Activated naive CD8-positive, alpha-beta T cell treated with anti-CD3 and anti-CD28 coated beads, Interleukin-2, amount 50 U/mL, for 24 hours (primary cell): ENCODE results near the gene GOLGA6C.
"Not testable (repeated sequence)": the region's sequence is repeated elsewhere in the genome, so short reads cannot be mapped to it uniquely, and the experiment has no call there.

Experiments used
- ATAC-seq: fragments of 150-1000 bp; cut with Tn5 transposase; one replicate; pipeline ENCODE4 v1.10.0; 2021
- DNase-seq: peaks from one replicate; pipeline ENCODE4 v3.0.0; 2021
- H3K27ac Mint-ChIP-seq: one replicate; pipeline ENCODE4 v1.8.0; 2021; ENCODE audit warnings: mild to moderate bottlenecking, mixed read lengths
- H3K27me3 Mint-ChIP-seq: one replicate; pipeline ENCODE4 v1.8.0; 2021; ENCODE audit warnings: mixed read lengths
- H3K36me3 Mint-ChIP-seq: one replicate; pipeline ENCODE4 v1.8.0; 2021; ENCODE audit warnings: low read depth, mixed read lengths
- H3K4me1 Mint-ChIP-seq: one replicate; pipeline ENCODE4 v1.8.0; 2021; ENCODE audit warnings: mixed read lengths
- H3K4me3 Mint-ChIP-seq: one replicate; pipeline ENCODE4 v1.8.0; 2021; ENCODE audit warnings: mild to moderate bottlenecking, moderate library complexity, mixed read lengths
- H3K9me3 Mint-ChIP-seq: one replicate; pipeline ENCODE4 v1.8.0; 2021; ENCODE audit warnings: mixed read lengths

Gene GOLGA6C

DNA sequence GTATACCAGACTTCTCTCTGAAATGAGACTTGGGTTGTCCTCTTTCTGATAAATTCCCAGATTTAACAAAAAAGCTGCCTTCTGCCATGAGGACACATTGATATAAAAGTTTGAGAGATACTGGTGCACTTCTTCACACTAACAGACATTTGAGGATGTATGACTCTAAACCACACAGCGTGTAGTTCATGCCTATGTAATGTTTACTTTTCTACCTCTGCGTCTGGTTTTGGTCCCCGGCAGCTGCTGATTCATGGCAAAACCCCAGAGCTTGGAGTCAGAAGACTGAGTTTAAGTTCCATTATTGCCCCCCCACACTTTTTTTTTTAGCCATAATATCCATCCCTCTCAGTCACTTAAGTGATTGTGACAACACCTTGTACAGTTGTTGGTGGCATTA, 1.7 kb downstream of the GOLGA6C start:
- not testable (repeated sequence) for DNase-seq, H3K9me3 Mint-ChIP-seq, ATAC-seq, H3K4me1 Mint-ChIP-seq, H3K27ac Mint-ChIP-seq, H3K36me3 Mint-ChIP-seq, H3K27me3 Mint-ChIP-seq, H3K4me3 Mint-ChIP-seq

DNA sequence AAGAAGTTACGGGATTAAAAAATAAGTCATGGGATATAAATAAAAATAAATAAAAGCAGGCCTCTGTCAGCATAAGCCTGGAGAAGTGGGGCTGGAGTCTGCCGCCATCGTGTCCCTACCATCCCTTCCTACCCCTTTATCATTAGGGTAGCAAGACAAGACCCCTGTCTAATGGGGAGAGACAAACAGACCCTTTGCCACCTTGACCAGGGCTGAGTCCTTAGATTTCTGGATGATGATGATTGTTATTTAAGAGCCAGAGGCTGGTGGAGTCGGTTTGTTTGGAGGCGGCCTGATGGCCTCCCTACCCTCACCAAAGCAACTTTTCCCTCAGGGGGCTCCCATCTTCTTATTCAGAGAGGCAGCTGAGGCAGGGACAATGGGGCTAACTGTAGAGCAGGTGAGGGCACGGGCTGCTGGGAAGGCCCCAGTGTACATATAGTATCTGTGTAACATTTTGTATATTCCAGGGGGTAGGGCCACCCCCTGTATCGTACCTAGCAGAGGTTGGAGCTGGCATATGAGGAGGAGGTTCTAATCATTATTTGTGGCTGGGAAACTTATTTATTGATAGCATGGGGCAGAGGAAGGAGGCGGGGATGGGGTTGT, 15.7 kb downstream of the GOLGA6C start:
- H3K36me3 Mint-ChIP-seq, H3K27me3 Mint-ChIP-seq, H3K9me3 Mint-ChIP-seq, ATAC-seq, H3K4me3 Mint-ChIP-seq, DNase-seq, H3K27ac Mint-ChIP-seq, H3K4me1 Mint-ChIP-seq: not testable (repeated sequence)

- not testable (repeated sequence) for H3K4me3 Mint-ChIP-seq, H3K27ac Mint-ChIP-seq, H3K36me3 Mint-ChIP-seq, H3K9me3 Mint-ChIP-seq, H3K4me1 Mint-ChIP-seq, H3K27me3 Mint-ChIP-seq
- DNase-seq (peak; percentile 72), ATAC-seq (peak; percentile 78)
Measured at GRCh38 chr15:75274509-75275107, 16.5 kb downstream of the GOLGA6C start.

GRCh38 chr15:75275617-75276016, 17.5 kb downstream of the GOLGA6C start:
- H3K27me3 Mint-ChIP-seq, ATAC-seq, H3K4me3 Mint-ChIP-seq, H3K27ac Mint-ChIP-seq, H3K36me3 Mint-ChIP-seq, DNase-seq, H3K4me1 Mint-ChIP-seq, H3K9me3 Mint-ChIP-seq: not testable (repeated sequence)

DNA sequence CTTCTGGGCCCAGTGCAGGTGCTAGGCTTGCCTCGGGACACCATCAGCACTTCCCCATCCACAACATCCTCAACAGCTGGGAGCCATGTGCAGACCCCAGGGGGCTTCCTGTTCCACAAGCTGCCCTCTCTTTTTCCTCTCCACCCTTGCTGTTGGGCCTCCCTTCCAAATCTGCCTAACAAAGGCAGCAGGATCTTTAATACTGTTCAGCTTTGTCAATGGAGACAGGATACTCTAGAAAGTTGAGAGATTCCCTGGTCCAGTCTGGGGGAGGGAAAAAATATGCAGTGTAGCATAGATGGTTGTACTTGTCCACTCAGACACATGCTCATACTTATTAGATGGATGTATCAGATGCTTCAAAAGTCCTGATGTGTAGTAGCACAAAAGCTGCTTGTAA, 20.4 kb downstream of the GOLGA6C start:
- H3K36me3 Mint-ChIP-seq, H3K27ac Mint-ChIP-seq, H3K27me3 Mint-ChIP-seq, H3K4me3 Mint-ChIP-seq, DNase-seq, H3K9me3 Mint-ChIP-seq, H3K4me1 Mint-ChIP-seq, ATAC-seq: not testable (repeated sequence)

- H3K27me3 Mint-ChIP-seq, H3K4me3 Mint-ChIP-seq, ATAC-seq, H3K4me1 Mint-ChIP-seq, DNase-seq, H3K9me3 Mint-ChIP-seq, H3K27ac Mint-ChIP-seq, H3K36me3 Mint-ChIP-seq: not testable (repeated sequence)
Measured at GRCh38 chr15:75282572-75282971, 24.4 kb downstream of the GOLGA6C start, which contains the start of gene GOLGA6D. TSS of gene GOLGA6D (plus strand) at chr15:75282835. CDS start at chr15:75282876, 41 bp downstream.

- not testable (repeated sequence) for H3K4me3 Mint-ChIP-seq, ATAC-seq, H3K9me3 Mint-ChIP-seq, H3K27ac Mint-ChIP-seq, H3K27me3 Mint-ChIP-seq, H3K36me3 Mint-ChIP-seq, H3K4me1 Mint-ChIP-seq, DNase-seq
Measured at GRCh38 chr15:75284152-75284551, 26.0 kb downstream of the GOLGA6C start.

DNA sequence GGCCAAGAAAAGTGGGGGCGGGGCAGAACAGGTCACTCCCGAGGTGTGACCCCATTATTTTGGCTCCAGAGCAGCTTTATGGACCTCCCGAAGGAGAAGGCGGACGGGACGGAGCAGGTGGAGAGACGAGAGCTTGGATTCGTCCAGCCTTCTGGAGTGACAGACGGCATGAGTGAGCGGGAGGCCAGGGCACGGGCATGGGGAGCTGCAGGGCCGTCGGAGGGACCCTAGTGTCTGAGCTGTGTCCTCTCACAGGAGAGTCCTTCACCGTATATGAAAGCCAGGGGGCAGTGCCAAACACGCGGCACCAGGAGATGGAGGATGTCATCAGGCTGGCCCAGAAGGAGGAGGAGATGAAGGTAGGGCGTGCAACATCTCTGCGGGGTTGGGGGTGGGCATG, 35.5 kb downstream of the GOLGA6C start:
- not testable (repeated sequence) for H3K4me3 Mint-ChIP-seq, DNase-seq, H3K27ac Mint-ChIP-seq, H3K9me3 Mint-ChIP-seq, H3K27me3 Mint-ChIP-seq, H3K36me3 Mint-ChIP-seq, ATAC-seq, H3K4me1 Mint-ChIP-seq

DNA sequence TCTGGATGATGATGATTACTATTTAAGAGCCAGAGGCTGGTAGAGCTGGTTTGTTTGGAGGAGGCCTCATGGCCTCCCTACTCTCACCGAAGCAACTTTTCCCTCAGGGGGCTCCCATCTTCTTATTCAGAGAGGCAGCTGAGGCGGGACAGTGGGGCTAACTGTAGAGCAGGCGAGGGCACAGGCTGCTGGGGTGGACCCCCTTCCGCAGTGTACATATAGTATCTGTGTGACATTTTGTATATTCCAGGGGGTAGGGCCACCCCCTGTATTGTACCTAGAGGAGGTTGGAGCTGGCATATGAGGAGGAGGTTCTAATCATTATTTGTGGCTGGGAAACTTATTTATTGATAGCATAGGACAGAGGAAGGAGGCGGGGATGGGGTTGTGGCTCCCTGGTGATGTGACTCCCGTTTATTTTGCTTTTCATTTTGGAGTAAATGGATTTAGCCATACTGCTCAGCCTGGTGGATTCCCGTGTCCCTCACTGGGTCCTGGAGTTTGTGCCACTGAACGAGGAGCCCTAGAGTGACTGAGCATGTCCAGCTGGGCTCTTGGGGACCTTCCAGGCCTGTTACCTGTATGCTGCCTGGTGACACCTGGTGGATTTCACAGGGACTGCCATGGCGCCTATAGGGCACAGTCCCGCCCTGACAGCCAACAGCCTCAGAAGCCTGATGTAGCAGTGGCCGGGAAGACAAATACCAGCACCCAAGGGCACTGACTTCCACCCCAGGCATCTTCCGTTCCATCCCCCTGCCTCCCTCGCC, 40.6 kb downstream of the GOLGA6C start:
- not testable (repeated sequence) for H3K27me3 Mint-ChIP-seq, H3K9me3 Mint-ChIP-seq, H3K4me3 Mint-ChIP-seq, DNase-seq, H3K36me3 Mint-ChIP-seq, H3K4me1 Mint-ChIP-seq, H3K27ac Mint-ChIP-seq
- ATAC-seq = peak; percentile 90

DNA sequence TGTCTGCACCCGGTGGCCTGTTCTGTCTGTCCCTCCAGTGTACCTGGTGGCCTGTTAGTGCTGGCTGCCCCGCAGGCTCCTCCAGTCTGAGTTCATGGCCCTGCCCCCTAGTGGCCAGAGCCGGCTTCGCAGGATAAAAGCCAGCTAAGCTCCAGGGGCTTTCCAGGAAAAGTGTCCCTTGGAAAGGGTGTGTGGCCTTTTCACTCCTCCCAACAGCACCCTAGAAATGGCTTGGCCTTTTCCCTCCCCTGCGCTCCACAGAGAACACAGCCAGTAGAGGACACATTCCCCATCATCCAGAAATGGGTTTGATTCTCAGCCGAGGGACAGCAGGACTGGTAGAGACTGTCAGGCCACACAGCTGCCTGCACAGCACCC, 41.2 kb downstream of the GOLGA6C start:
- not testable (repeated sequence) for H3K4me3 Mint-ChIP-seq, H3K36me3 Mint-ChIP-seq, H3K4me1 Mint-ChIP-seq, H3K27me3 Mint-ChIP-seq, H3K27ac Mint-ChIP-seq, H3K9me3 Mint-ChIP-seq
- DNase-seq (peak; percentile 69), ATAC-seq (peak; percentile 93)

DNA sequence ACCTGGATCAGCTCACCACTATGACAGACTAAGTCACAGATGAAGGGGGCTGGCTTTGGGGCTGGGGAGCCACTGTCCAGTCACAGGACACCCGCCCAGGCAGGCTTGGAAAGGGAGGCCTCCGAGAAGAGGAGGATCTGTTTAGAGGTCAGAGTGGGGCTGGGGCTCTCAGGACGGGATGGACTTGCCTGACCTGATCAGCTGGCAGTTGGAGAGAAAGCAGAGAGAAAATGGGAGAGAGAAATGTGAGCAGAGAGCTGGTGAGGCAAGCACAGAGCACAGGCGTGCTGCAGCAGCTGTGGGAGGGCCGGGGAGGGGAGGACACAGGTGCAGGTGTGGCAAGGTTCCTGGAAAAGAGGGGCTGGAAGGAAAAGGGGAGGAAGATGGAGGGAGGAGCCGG, 41.9 kb downstream of the GOLGA6C start:
- H3K9me3 Mint-ChIP-seq, H3K27ac Mint-ChIP-seq, H3K4me1 Mint-ChIP-seq, DNase-seq, H3K4me3 Mint-ChIP-seq, ATAC-seq, H3K27me3 Mint-ChIP-seq, H3K36me3 Mint-ChIP-seq: not testable (repeated sequence)

DNA sequence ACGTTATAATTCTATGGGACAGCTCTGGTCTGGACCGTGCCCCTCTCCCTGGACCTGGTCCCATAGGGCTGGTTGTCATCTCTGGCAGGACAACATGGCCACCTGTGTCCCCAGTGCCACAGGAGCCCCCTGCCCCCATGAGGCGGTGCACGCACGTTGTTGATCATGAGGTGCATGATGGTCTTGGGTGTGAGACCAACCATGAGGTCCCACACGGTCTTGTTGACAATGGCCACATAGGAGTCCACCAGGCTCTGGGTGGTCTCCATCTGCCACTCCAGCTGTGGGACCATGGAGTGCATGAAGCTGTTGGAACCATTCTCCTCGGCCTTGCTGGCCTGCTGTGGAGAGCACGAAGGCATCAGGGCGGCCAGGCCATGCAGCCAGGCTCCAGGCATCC, 44.2 kb downstream of the GOLGA6C start:
- Mint-ChIP-seq H3K27ac (no peak overlapping the region), H3K4me3 (no peak overlapping the region), H3K4me1 (no peaks in the 10 kb centered on the region), H3K9me3 (no peaks in the 10 kb centered on the region), H3K36me3 (no peaks in the 10 kb centered on the region), H3K27me3 (peaks cover 12% of the 10 kb centered on the region)
- DNase-seq (no peak), ATAC-seq (no peak)

GRCh38 chr15:75302753-75303152, 44.6 kb downstream of the GOLGA6C start:
- H3K9me3 Mint-ChIP-seq, DNase-seq, H3K4me3 Mint-ChIP-seq, H3K27ac Mint-ChIP-seq, ATAC-seq, H3K4me1 Mint-ChIP-seq, H3K36me3 Mint-ChIP-seq: not testable (repeated sequence)
- H3K27me3 Mint-ChIP-seq = peaks cover 12% of the 10 kb centered on the region

DNA sequence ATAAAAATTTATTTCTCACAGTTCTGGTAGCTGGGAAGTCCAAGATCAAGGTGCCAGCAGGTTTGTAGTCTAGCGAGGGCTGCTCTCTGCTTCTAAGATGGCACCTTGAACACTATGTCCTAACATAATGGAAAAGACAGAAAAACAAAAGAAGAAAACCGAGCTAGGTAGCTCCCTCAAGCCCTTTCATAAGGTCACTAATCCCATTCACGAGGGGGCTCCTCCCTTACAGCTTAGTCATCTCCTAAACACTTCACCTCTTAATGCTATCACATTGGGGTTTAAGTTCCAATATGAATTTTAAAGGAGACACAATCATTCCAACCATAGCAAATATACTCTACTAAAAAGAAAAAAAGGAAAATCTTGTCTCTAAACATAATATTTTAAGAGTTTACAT, 48.1 kb downstream of the GOLGA6C start:
- Mint-ChIP-seq H3K27ac (no peak overlapping the region), H3K4me3 (no peak overlapping the region), H3K36me3 (no peaks in the 10 kb centered on the region), H3K9me3 (no peaks in the 10 kb centered on the region), H3K4me1 (no peaks in the 10 kb centered on the region), H3K27me3 (peaks cover 22% of the 10 kb centered on the region)
- DNase-seq (no peak), ATAC-seq (no peak)

DNA sequence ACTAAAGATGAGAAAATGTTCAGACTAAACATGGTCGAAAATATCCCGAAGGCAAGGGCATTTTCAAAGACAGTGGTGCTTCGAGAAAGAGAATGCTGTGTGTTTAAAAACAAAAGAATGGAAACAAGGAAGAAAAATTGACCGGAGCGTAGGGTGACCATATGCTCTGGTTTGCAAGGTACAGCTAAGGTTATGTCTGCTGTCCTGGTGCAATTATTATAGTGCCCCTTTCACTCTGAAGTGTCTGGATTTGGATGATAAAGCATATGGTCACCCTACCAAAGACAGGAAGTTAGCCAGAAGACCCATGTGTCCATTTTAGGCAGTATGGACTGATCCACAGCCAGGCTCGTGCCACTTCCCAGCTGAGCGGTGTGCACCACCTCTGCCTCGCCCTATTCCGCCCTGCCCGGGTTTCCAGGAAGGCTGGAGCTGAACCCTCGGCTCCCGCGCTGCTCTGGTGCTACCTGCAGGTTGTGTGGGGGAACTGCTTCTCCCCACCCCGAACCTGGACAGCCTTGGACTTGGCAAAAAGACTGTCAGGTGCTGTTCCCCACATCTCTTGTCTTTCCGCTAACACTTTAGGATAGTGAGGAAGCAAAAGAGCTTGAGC, 49.8 kb downstream of the GOLGA6C start:
- DNase-seq (peak; percentile 27), ATAC-seq (no peak)
- H3K4me3 Mint-ChIP-seq = no peak overlapping the region
- no peaks in the 10 kb centered on the region for H3K9me3 Mint-ChIP-seq
- peaks cover 7% of the 10 kb centered on the region for H3K4me1 Mint-ChIP-seq
- H3K27me3 Mint-ChIP-seq = peaks cover 27% of the 10 kb centered on the region
- no peak overlapping the region for H3K27ac Mint-ChIP-seq
- no peaks in the 10 kb centered on the region for H3K36me3 Mint-ChIP-seq
